Measurements from ENCODE around the gene CNTLN. TPM values are rescaled to one million over a fixed set of nuclear protein-coding genes. Genes with fewer than 3 reads are reported as not detected.

The CNTLN gene
- total RNA-seq, 1 experiment from 2014 or later: 15.0 TPM

- no peak for DNase-seq
- Histone ChIP-seq H3K27ac (ENCODE audit: insufficient read length, low read depth, low read length) (no peak overlapping the region), H2BK15ac (ENCODE audit: low read depth, low read length) (no peak overlapping the region), H3K18ac (ENCODE audit: insufficient read length, low read depth, low read length) (no peak overlapping the region), H3K27me3 (ENCODE audit: insufficient read depth, low read length) (no peaks in the 10 kb centered on the region), H4K5ac (ENCODE audit: insufficient read length, low read depth, low read length) (no peak overlapping the region), H3K4ac (ENCODE audit: low read depth, low read length) (no peak overlapping the region), H3K4me2 (ENCODE audit: insufficient read depth, insufficient read length, low read length) (no peak overlapping the region), H3K9ac (ENCODE audit: extremely low read depth, insufficient read length, low read length) (no peak overlapping the region), H3K9me3 (ENCODE audit: control insufficient read depth, low read depth, low read length) (no peaks in the 10 kb centered on the region), H2AFZ (ENCODE audit: low read length) (no peak overlapping the region), H3K4me1 (ENCODE audit: insufficient read depth, low read length) (no peaks in the 10 kb centered on the region), H3K23ac (ENCODE audit: insufficient read length, low read depth, low read length) (no peak overlapping the region), H2BK12ac (ENCODE audit: insufficient read length, low read depth, low read length) (no peak overlapping the region), H2BK20ac (ENCODE audit: low read depth, low read length, poor library complexity, severe bottlenecking) (no peak overlapping the region), H3K56ac (ENCODE audit: insufficient read length, low read depth, low read length) (no peak overlapping the region), H4K8ac (replicated peaks; ENCODE audit: insufficient read length, low read depth, low read length) (no peak overlapping the region), H3K23me2 (ENCODE audit: insufficient read length, low read depth, low read length, poor library complexity, severe bottlenecking) (no peaks in the 10 kb centered on the region), H2BK120ac (ENCODE audit: low read depth, low read length, poor library complexity, severe bottlenecking) (no peak overlapping the region), H4K20me1 (ENCODE audit: control insufficient read depth, insufficient read depth, insufficient read length) (no peaks in the 10 kb centered on the region), H4K91ac (ENCODE audit: insufficient read length, low read depth, low read length) (no peak overlapping the region), H3T11ph (ENCODE audit: low read length) (no peak overlapping the region), H2AK5ac (ENCODE audit: insufficient read length, low read length) (no peak overlapping the region), H3K14ac (ENCODE audit: insufficient read depth, low read length) (no peak overlapping the region), H2BK5ac (ENCODE audit: insufficient read length, low read length) (no peak overlapping the region), H3K79me2 (ENCODE audit: insufficient read depth, low read length) (no peaks in the 10 kb centered on the region), H3K79me1 (ENCODE audit: insufficient read depth, low read depth, low read length, poor library complexity, severe bottlenecking) (no peaks in the 10 kb centered on the region)
- TF ChIP-seq CTCF (conservative IDR thresholded peaks at IDR 0.05): no peak
- no peak overlapping the region for H3K4me3 Mint-ChIP-seq
- H3K36me3 Mint-ChIP-seq (ENCODE audit: insufficient read depth in 1 of 3, low read depth in 3 of 3): peaks cover 0 to 5% (median 3%) of the 10 kb centered on the region in 3 experiments; a peak in 3 of 7 replicates
- no peak overlapping the region for H3K27ac Mint-ChIP-seq
- no peaks in the 10 kb centered on the region for H3K27me3 Mint-ChIP-seq (ENCODE audit: low read depth)
- peaks cover 12 to 21% of the 10 kb centered on the region in 2 experiments for H3K4me1 Mint-ChIP-seq
- no CpG with 5 or more reads among the region's 1 CpG for WGBS (ENCODE audit: extremely low coverage, insufficient read length, low lambda C conversion rate)
- H3K9me3 Mint-ChIP-seq: peaks cover 2 to 3% of the 10 kb centered on the region in 2 experiments; a peak in 1 of 5 replicates
Measured at GRCh38 chr9:17120203-17120602, 14.6 kb upstream of the CNTLN start.
